Mucosa of descending colon (tissue), 3 donors: Measurements from ENCODE around the gene NTHL1. TPM values are rescaled to one million over a fixed set of nuclear protein-coding genes. Genes with fewer than 3 reads are reported as not detected.

Experiments
- ATAC-seq: fragments of 200-7000 bp; cut with Tn5 transposase; one replicate; pipeline ENCODE4 v1.9.1; 2020; ENCODE audit warnings: mild to moderate bottlenecking, moderate library complexity
- DNase-seq, 3 donors: peaks; one replicate each; pipeline ENCODE4 v3.0.0-alpha.2; 2020
- H3K36me3 ChIP-seq: fragments of 200-600 bp; one replicate; pipeline ENCODE4 v1.8.0; 2021; ENCODE audit warnings: low read depth, mild to moderate bottlenecking
- H3K4me1 ChIP-seq: fragments of 200-600 bp; one replicate; pipeline ENCODE4 v1.8.0; 2021; ENCODE audit warnings: low read depth, mild to moderate bottlenecking
- H3K4me3 ChIP-seq: fragments of 200-600 bp; one replicate; pipeline ENCODE4 v1.8.0; 2021; ENCODE audit warnings: mild to moderate bottlenecking
- H3K9me3 ChIP-seq: fragments of 200-600 bp; one replicate; pipeline ENCODE4 v1.8.0; 2021; ENCODE audit warnings: mild to moderate bottlenecking
- intact Hi-C, 2 donors: fragments of 100-400 bp; cut with DNase I in 1 of 2; cut with micrococcal nuclease in 1 of 2; formaldehyde crosslinking; loops; one replicate each; pipeline versions ENCODE4 v1.11.0 to v1.11.1; 2022; cut with DNase I, micrococcal nuclease
- total RNA-seq, 3 donors: library from RNA; stranded (reverse); fragmentation: NEBNext Ultra II Directional in 2 of 3; extraction: Animal tissue kit (Norgen Biotek cat#: 25700) in 2 of 3; gene quantifications; one replicate each; pipeline versions ENCODE4 v1.2.1 to v1.2.4, GENCODE V29; 2021 to 2023
- TF ChIP-seq, protein P1 (sequence below): fragments of 200-600 bp; IDR thresholded peaks from one replicate; pipeline ENCODE4 v1.8.0; 2022; ENCODE audit warnings: antibody characterized with exemption, mild to moderate bottlenecking
- donor health status: DM: no; HTN: no; CAD: no; lungs with moderate emphysema.
- donor health status: DM: no; HTN: no; CAD: no.
- donor health status: DM: no; HTN: yes; CAD: no.

The NTHL1 gene
- total RNA-seq, 3 donors from 2014 or later: 23.5 to 28.2 (median 24.5) TPM

DNA sequence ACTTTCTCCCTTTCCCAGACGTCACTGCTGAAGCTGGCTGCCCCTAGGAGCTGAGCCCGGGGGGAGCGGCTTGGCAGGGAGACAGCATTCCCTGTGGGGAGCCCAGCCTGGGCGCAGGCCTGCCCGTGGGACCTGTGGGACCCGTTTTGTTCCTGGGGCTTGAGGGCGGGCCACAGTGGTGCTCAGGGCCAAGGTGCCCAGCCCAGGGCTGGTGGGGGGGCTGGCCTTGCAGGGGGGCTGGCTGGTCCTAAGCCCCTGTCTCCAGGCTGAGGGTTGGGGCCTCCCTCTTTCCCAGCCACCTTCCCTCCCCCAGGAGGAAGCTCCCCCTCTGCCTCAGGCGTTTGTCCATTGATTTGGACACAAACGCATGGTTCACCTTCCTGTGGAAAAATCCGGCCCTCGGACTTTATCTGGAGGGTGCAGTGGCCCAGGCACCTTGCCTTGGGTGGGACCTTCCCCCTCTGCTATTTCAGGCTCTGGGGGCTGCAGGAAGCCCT is 16.5 kb downstream of the NTHL1 start:
- intact Hi-C loops: no loop called here
- H3K4me3 ChIP-seq: no peak overlapping the region
- ATAC-seq (no peak), DNase-seq (no peak)
- no peaks in the 10 kb centered on the region for H3K9me3 ChIP-seq
- TF ChIP-seq, protein P1, sequence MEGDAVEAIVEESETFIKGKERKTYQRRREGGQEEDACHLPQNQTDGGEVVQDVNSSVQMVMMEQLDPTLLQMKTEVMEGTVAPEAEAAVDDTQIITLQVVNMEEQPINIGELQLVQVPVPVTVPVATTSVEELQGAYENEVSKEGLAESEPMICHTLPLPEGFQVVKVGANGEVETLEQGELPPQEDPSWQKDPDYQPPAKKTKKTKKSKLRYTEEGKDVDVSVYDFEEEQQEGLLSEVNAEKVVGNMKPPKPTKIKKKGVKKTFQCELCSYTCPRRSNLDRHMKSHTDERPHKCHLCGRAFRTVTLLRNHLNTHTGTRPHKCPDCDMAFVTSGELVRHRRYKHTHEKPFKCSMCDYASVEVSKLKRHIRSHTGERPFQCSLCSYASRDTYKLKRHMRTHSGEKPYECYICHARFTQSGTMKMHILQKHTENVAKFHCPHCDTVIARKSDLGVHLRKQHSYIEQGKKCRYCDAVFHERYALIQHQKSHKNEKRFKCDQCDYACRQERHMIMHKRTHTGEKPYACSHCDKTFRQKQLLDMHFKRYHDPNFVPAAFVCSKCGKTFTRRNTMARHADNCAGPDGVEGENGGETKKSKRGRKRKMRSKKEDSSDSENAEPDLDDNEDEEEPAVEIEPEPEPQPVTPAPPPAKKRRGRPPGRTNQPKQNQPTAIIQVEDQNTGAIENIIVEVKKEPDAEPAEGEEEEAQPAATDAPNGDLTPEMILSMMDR: no peak
- no peaks in the 10 kb centered on the region for H3K36me3 ChIP-seq
- peaks cover 16% of the 10 kb centered on the region for H3K4me1 ChIP-seq

DNA sequence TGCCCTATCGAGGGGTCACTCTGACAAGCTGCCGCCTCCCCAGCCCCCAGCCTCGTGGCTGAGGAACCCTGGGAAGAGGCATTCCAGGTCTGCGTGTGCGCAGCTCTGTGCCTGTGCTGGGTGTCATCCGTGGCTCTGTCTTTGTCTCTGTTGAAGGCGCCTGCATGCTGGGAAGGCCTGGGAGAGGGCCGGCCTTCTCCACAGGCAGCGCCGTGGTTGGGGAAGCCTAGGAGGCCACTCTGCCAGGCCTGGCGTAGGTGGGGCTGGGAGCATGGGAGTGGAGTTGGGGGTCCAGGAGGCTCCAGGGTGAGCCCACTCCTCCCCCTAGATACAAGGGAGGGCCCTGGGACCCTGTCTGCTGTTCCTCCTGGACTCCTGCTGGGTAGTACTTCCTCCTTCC is 17.6 kb downstream of the NTHL1 start:
- DNase-seq (no peak), ATAC-seq (no peak)
- TF ChIP-seq, protein P1: no peak
- Histone ChIP-seq H3K4me1 (peaks cover 10% of the 10 kb centered on the region), H3K9me3 (no peaks in the 10 kb centered on the region), H3K4me3 (no peak overlapping the region), H3K36me3 (no peaks in the 10 kb centered on the region)
- intact Hi-C loops: no loop called here

DNA sequence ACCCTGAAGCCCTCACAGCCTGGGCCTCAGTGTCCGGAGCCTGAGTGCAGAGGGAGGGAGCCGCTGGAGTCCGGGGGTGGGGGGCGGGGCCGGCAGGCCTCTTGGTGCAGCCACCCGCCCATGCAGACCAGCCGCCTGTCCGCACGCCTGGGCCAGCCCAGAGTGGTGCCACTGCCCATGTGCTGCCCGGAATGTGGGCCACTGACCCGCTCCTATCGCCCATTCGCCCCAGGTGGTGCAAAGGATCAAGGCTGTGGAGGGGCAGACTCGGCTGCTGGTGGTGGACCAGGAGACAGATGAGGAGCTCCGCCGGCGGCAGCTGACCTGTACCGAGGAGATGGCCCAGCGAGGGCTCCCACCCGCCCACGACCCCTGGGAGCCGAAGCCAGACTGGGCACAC is 18.3 kb downstream of the NTHL1 start:
- intact Hi-C loops: loop anchor here (10.0 kb wide), 2 partner anchors 115 to 125 kb away; partner anchors contain the start of genes RAB26 (in 1 of the 2) and TRAF7 (in 1 of the 2)
- DNase-seq: no peak
- no peak overlapping the region for H3K4me3 ChIP-seq
- no peaks in the 10 kb centered on the region for H3K9me3 ChIP-seq
- no peaks in the 10 kb centered on the region for H3K36me3 ChIP-seq
- no peak for ATAC-seq
- TF ChIP-seq, protein P1: no peak
- peaks cover 10% of the 10 kb centered on the region for H3K4me1 ChIP-seq

DNA sequence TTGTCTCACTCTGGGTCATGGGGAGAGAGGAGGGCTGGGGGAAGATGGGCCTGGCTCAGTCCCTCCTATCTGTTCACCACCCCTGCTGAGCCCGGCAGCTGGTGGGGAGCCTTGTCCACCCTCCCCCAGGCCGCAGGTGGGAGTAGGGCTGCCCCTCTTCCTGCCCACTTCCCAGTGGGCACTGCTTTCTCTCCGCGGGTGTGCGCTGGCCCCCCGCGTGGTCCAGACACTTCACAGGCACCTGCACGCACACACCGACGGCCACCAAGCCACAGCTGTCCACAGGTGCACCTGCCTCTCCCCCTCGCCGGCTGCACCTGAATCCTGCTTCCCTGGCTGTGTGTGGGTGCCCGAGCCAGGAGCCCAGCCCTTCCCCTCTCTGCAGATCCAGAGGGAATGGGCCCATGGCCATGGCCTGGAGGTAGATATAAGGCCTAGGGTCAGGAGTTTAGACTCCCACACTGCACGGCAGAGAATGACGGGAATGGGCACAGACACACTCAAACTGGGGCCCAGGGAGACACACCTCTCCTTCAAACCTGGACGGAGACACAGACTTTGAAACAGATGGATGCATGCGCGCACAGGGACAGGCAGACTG is 18.9 kb downstream of the NTHL1 start:
- Histone ChIP-seq H3K36me3 (no peaks in the 10 kb centered on the region), H3K4me1 (peaks cover 11% of the 10 kb centered on the region), H3K4me3 (no peak overlapping the region), H3K9me3 (no peaks in the 10 kb centered on the region)
- TF ChIP-seq, protein P1: no peak
- DNase-seq (no peak), ATAC-seq (no peak)
- intact Hi-C loops: loop anchor here (10.0 kb wide), 2 partner anchors 116 to 126 kb away; partner anchors contain the start of genes RAB26 (in 1 of the 2) and TRAF7 (in 1 of the 2)

DNA sequence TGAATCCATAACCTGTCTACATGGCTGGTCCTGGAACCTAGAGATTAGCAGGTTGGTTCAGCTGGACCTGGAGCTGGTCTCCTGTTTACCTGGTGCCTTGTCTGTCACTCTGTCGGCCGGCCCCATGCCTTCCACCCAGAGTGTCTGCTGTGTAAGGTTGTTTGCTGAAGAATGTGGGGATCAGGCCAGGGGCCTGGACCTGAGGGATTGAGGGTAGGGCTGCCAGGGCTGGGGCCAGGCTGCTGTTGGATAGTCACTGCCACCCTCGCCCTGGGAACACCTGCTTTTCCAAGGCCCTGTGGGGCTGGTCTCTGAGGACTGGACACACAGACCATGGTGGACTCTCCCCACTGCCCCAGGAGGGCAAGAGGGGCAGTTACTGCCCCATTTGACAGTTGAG is 19.5 kb downstream of the NTHL1 start:
- TF ChIP-seq, protein P1: no peak
- ATAC-seq (no peak), DNase-seq (no peak)
- intact Hi-C loops: loop anchor here (10.0 kb wide), 2 partner anchors 117 to 127 kb away; partner anchors contain the start of genes RAB26 (in 1 of the 2) and TRAF7 (in 1 of the 2)
- Histone ChIP-seq H3K4me3 (no peak overlapping the region), H3K9me3 (no peaks in the 10 kb centered on the region), H3K4me1 (peaks cover 15% of the 10 kb centered on the region), H3K36me3 (no peaks in the 10 kb centered on the region)
